ENCODE measurements around the gene RALB.

- TF ChIP-seq, protein P1, sequence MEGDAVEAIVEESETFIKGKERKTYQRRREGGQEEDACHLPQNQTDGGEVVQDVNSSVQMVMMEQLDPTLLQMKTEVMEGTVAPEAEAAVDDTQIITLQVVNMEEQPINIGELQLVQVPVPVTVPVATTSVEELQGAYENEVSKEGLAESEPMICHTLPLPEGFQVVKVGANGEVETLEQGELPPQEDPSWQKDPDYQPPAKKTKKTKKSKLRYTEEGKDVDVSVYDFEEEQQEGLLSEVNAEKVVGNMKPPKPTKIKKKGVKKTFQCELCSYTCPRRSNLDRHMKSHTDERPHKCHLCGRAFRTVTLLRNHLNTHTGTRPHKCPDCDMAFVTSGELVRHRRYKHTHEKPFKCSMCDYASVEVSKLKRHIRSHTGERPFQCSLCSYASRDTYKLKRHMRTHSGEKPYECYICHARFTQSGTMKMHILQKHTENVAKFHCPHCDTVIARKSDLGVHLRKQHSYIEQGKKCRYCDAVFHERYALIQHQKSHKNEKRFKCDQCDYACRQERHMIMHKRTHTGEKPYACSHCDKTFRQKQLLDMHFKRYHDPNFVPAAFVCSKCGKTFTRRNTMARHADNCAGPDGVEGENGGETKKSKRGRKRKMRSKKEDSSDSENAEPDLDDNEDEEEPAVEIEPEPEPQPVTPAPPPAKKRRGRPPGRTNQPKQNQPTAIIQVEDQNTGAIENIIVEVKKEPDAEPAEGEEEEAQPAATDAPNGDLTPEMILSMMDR (IDR thresholded peaks at IDR 0.05): no peak
- TF ChIP-seq POLR2A (IDR thresholded peaks at IDR 0.05): no peak
Observed at GRCh38 chr2:120294008-120294340, 41.3 kb downstream of the RALB start.

Measured in transverse colon (tissue), 3 donors.